NCI-H524 (cell line): ENCODE measurements around the gene DIAPH1.

Source experiments
- DNase-seq, 2 experiments: peaks; one replicate each; lab custom pipeline; 2025; lab: John Stamatoyannopoulos, UW

DIAPH1 gene

GRCh38 chr5:141506381-141507155, 112.2 kb downstream of the DIAPH1 start:
- no peak for DNase-seq

- DNase-seq = no peak
Measured at GRCh38 chr5:141504216-141504615, 114.6 kb downstream of the DIAPH1 start.

- no peak for DNase-seq
Measured at GRCh38 chr5:141503681-141504080, 115.1 kb downstream of the DIAPH1 start.

GRCh38 chr5:141501761-141502160, 117.0 kb downstream of the DIAPH1 start:
- no peak for DNase-seq

GRCh38 chr5:141496038-141496437, 122.8 kb downstream of the DIAPH1 start:
- DNase-seq = no peak

GRCh38 chr5:141495453-141495811, 123.4 kb downstream of the DIAPH1 start:
- no peak for DNase-seq

- DNase-seq = no peak
Measured at GRCh38 chr5:141494761-141495452, 123.9 kb downstream of the DIAPH1 start.

- no peak for DNase-seq
Measured at GRCh38 chr5:141493500-141494422, 125.0 kb downstream of the DIAPH1 start.

- DNase-seq = no peak
Measured at GRCh38 chr5:141492168-141492885, 126.5 kb downstream of the DIAPH1 start.

- no peak for DNase-seq
Measured at GRCh38 chr5:141491323-141492167, 127.3 kb downstream of the DIAPH1 start.

- DNase-seq = no peak
Measured at GRCh38 chr5:141490771-141491170, 128.0 kb downstream of the DIAPH1 start.

GRCh38 chr5:141490271-141490670, 128.5 kb downstream of the DIAPH1 start:
- no peak for DNase-seq

- no peak for DNase-seq
Measured at GRCh38 chr5:141489841-141490240, 129.0 kb downstream of the DIAPH1 start.

GRCh38 chr5:141488591-141489561, 129.9 kb downstream of the DIAPH1 start, which contains the start of gene PCDHGC5:
PCDHGC5 (plus strand) TSS chr5:141489081; CDS start chr5:141489241, 160 bp downstream.
- peak in 1 of 2 experiments; percentile 34 for DNase-seq

- no peak for DNase-seq
Measured at GRCh38 chr5:141487131-141487530, 131.7 kb downstream of the DIAPH1 start.

GRCh38 chr5:141486091-141486490, 132.7 kb downstream of the DIAPH1 start:
- no peak for DNase-seq

- no peak for DNase-seq
Measured at GRCh38 chr5:141485321-141486055, 133.3 kb downstream of the DIAPH1 start.

GRCh38 chr5:141484641-141485311, 134.0 kb downstream of the DIAPH1 start, which contains the start of gene PCDHGC4:
PCDHGC4 (plus strand) TSS chr5:141485030; CDS start chr5:141485174, 144 bp downstream.
- peak in 1 of 2 experiments; percentile 49 for DNase-seq
